H1 (cell line): ENCODE results near the gene EYA2. TPM values are rescaled to one million over a fixed set of nuclear protein-coding genes. Genes with fewer than 3 reads are reported as not detected.

Experiments
- BRCA1 ChIP-seq: IDR thresholded peaks from 2 replicates; pipeline ENCODE4 v1.6.1; 2012; ENCODE audit warnings: low read depth, low read length, improper control_type of control experiment
- CTCF ChIP-seq, 3 experiments: IDR thresholded peaks; 1 replicate in 2 of 3; 2 replicates in 1 of 3; pipeline versions ENCODE4 v1.5.1 to v1.6.1; 2011; ENCODE audit warnings: low read length in 3 of 3, mild to moderate bottlenecking in 3 of 3, inconsistent platforms in 2 of 3, low read depth in 1 of 3, moderate library complexity in 1 of 3; ENCODE audit not compliant: insufficient read depth in 1 of 3; ENCODE audit errors: control extremely low read depth in 1 of 3
- EP300 ChIP-seq, 2 experiments: IDR thresholded peaks; 1 replicate in 1 of 2; 2 replicates in 1 of 2; pipeline ENCODE4 v1.6.1; 2011 to 2012; ENCODE audit warnings: low read depth in 2 of 2, low read length in 2 of 2, mild to moderate bottlenecking in 2 of 2, borderline replicate concordance in 1 of 2, inconsistent platforms in 1 of 2, moderate library complexity in 1 of 2
- GABPA ChIP-seq: IDR thresholded peaks from 2 replicates; pipeline ENCODE4 v1.6.1; 2011; ENCODE audit warnings: mild to moderate bottlenecking, low read length, moderate library complexity, borderline replicate concordance; ENCODE audit not compliant: insufficient read depth
- HDAC6 ChIP-seq: IDR thresholded peaks from one replicate; pipeline ENCODE4 v1.7.1; 2012; ENCODE audit warnings: low read depth, mild to moderate bottlenecking, inconsistent platforms, low read length, moderate library complexity
- SUZ12 ChIP-seq: fragments of 200-600 bp; sonication (generic); IDR thresholded peaks from 2 replicates; pipeline ENCODE4 v1.6.1; 2012; ENCODE audit warnings: mild to moderate bottlenecking, inconsistent platforms, low read length, moderate library complexity, mixed read lengths
- TAF7 ChIP-seq: optimal IDR thresholded peaks from 2 replicates; pipeline ENCODE3; 2011; ENCODE audit warnings: low read depth, mild to moderate bottlenecking, inconsistent platforms, low read length, moderate library complexity, borderline replicate concordance
- polyA plus RNA-seq, 7 experiments: library from polyadenylated mRNA; depleted of rRNA in 3 of 7; stranded (reverse) in 5 of 7; unstranded in 2 of 7; fragments of >200 nt in 5 of 7; fragments of 200-250 nt in 2 of 7; gene quantifications; 1 replicate in 5 of 7; 2 replicates in 1 of 7; 4 replicates in 1 of 7; pipeline versions ENCODE4 v1.2.1 to v1.2.3, GENCODE V29; 2011 to 2013; ENCODE audit warnings: missing spikeins in 2 of 7, mixed read lengths in 2 of 7
- total RNA-seq: library from RNA; stranded (reverse); fragmentation: NEBNext Ultra II Directional; extraction: Animal tissue kit (Norgen Biotek cat#: 25700); gene quantifications from 2 replicates; pipeline ENCODE4 v1.2.1, GENCODE V29; 2021

Gene EYA2
- total and polyA plus RNA-seq, 2 of the 8 experiments (the other 6 are each of a cell fraction or from before 2014, with no cell fraction given), result 1.6 to 1.7 TPM

GRCh38 chr20:46964618-46965455 is 70.2 kb downstream of the EYA2 start (continued):
- TF ChIP-seq CTCF (IDR thresholded peaks at IDR 0.05; ENCODE audit: control extremely low read depth in 1 of 3, insufficient read depth in 1 of 3, low read depth in 1 of 3, low read length in 3 of 3) (no peak), SUZ12 (no peak), BRCA1 (no peak), HDAC6 (no peak), EP300 (IDR thresholded peaks at IDR 0.05; ENCODE audit: borderline replicate concordance in 1 of 2, low read depth in 2 of 2, low read length in 2 of 2) (no peak), GABPA (no peak), TAF7 (no peak)
- TF ChIP-seq, all 59 proteins: peak for 0
